DMS 273 (cell line): ENCODE data around the gene ARHGEF12.

Experiments
- DNase-seq: peaks from one replicate; lab custom pipeline; 2025; ENCODE audit not compliant: unreplicated experiment; lab: John Stamatoyannopoulos, UW

The ARHGEF12 gene

DNA sequence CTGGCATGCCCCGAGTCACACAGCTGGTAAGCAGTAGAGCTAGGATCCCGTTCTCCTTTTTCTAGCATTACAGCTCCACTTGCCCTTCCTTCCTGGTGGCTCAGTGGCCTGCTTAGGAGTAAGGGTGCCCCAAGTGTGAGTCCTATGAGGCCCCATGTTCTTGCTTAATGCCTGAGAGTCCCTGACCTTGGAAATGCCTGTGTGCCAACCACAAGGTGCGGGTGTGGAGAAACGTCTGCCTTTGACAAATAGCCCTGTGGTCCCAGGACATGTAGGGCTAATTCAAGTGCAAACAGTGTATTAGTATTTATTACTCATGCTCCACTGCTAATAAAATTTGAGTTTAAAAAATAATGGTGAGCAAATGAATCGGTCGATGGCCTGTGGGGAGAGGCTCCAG lies 193.7 kb downstream of the ARHGEF12 start:
- DNase-seq = no peak

DNA sequence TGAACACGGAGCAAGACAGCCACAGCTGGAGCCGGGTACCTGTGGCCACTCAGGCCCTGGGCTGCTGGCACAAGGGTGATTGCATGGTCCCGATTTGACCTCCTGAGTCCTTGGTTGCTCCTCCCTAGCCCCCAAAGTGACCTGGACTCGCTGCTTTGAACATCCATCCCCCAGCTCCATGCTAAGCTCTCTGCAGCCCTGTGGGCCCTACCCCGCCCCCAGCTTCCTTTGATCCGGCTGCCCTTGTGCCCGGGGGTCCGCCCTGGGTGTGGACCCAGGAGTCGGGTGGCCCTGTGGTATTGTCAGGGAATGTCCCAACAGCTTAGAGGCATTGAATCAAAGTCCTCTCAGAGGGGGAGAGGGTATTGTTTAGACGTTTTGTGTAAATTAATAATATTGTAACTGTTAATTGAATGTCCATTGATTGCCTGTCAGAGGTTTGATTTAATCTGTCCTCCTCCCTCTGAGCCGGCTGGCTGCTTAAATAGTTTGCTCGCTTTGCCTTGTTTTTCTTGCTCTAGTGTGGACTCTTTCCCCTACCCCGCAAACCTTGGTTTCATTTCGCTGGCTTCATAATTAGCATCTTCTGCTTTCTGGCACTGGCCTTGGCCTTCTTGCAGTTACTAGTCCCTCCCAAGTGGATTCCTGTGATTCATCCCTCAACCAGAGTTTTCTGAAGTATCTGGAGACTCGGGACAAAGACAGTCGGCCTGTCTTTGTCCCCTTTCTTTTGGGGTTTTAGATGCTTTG lies 196.0 kb downstream of the ARHGEF12 start:
- DNase-seq = no peak

DNA sequence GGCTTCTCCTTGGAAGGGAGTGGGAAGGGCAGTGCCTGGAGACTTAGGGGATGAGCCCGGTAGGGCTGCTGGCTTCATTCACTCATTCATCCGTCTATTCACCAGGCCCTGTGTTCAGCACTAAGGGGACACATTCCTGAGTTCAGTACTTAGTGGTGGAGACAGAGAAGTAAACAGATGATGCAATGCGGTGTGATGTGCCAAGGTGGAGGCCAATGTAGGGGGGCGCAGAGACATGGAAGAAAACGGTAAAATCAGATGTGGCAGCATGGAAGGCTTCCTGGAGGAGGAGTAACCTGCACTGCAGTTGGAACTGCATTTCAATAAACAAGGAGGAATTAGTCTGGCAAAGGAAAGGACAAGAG lies 196.6 kb downstream of the ARHGEF12 start:
- DNase-seq = no peak

DNA sequence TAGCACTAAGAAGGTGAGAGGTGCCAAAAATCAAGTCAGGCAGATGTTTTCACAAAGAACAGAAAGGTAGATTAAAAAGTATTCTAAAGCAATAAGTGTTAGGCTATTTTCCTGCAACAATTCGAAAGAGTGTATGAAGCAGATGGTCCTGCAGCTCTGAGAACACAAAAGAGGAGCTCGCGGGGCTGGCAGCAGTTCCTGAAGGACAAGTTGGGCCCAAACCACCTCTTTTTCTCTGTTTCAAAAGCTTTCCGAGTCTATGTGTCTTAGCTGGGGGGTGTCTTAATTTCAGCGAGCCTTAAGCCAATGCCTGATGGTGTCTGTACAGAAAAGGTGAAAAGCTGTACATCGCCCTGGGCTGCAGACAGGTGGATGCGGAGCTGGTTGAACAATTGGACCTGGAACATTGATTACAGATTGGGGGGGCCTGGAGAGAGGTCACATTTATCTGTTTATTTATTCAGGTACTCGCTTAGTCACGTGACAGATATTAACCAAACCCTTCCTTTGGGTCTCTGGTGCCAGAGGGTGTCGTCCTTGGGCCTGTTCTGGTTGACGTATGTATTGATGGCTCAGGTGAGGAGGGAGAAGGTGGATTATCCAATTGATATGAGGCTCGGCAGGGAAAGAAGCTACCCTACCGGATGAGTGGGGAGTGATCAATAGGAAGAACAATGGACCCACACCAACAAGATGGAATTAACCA lies 200.0 kb downstream of the ARHGEF12 start:
- DNase-seq = no peak

DNA sequence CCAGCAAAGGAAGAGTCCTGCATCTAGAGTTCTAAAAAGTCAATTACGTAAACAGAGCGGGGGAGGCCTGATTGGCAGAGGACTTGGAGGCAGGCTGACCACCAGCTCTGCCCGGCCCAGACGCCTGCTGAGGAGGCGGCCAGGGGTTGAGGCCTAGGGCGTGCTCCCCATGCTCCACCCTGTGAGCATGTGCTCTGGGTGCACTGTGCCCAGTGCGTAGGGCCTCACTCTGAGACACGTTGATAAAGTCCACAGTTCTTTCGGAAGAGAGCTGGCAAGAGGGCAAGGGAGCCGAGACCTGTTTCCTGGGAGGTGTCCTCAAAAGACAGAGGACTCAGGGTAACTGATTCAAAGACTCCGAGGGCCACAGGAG lies 200.6 kb downstream of the ARHGEF12 start:
- no peak for DNase-seq

DNA sequence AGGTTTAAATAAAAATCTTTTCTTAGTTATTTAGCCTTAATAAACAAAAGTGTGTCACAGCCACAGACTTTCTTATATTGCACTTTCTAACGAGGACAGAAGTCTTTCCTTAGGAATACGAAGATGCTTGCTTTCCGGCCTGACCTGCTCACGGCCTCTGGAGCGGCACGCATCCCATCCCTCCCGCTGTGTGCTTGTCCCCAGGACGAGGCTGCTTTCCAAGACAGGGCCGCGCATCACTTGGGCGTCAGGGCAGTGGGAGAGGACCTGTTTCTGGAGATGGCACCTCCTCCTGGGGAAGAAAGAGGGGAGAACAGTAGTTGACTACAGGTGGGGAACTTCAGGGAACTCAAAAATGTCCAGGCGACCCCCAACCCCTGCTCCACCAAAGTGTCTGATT lies 201.8 kb downstream of the ARHGEF12 start:
- no peak for DNase-seq

DNA sequence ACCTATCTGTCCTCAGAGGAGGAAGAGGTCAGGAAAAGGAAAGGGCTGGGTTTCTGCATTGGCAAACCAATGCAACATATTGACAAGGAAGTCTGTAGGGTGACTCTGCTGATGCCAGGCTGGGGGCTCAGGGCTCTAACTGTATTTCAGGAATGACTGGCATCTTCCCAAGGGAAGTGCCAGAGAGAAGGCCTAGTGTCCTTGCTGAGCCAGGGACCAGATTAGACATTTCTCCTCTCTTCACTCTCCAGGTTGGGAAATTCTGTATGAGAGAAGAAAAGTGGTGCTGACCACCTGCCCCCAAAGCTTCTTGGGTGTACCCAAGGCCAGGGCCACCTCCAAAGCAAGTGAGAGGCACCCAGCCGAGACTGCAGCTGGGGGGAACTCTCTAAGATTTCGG lies 202.5 kb downstream of the ARHGEF12 start:
- no peak for DNase-seq
